ENCODE data around the gene CREBBP.

Gene CREBBP

GRCh38 chr16:3859889-3860288 is 20.6 kb downstream of the CREBBP start:
- Histone ChIP-seq H3K4me3 (ENCODE audit: severe bottlenecking) (no peak overlapping the region), H3K27me3 (ENCODE audit: insufficient read depth, poor library complexity, severe bottlenecking) (no peaks in the 10 kb centered on the region), H3K27ac (ENCODE audit: poor library complexity, severe bottlenecking) (no peak overlapping the region), H3K9me3 (ENCODE audit: severe bottlenecking) (no peaks in the 10 kb centered on the region), H3K4me1 (ENCODE audit: insufficient read depth, poor library complexity, severe bottlenecking) (peaks cover 15% of the 10 kb centered on the region), H3K36me3 (ENCODE audit: low read depth) (no peaks in the 10 kb centered on the region)
- no peak for ATAC-seq (ENCODE audit: low read depth)
- no peak for TF ChIP-seq CTCF (IDR thresholded peaks at IDR 0.05; ENCODE audit: poor library complexity, severe bottlenecking)
- DNase-seq (ENCODE audit: low spot score): no peak

GRCh38 chr16:3858801-3859200 is 21.7 kb downstream of the CREBBP start:
- TF ChIP-seq CTCF (IDR thresholded peaks at IDR 0.05; ENCODE audit: poor library complexity, severe bottlenecking): no peak
- peaks cover 15% of the 10 kb centered on the region for H3K4me1 ChIP-seq (ENCODE audit: insufficient read depth, poor library complexity, severe bottlenecking)
- H3K27me3 ChIP-seq (ENCODE audit: insufficient read depth, poor library complexity, severe bottlenecking): no peaks in the 10 kb centered on the region

GRCh38 chr16:3857189-3858043 is 23.1 kb downstream of the CREBBP start:
- no peaks in the 10 kb centered on the region for H3K27me3 ChIP-seq (ENCODE audit: insufficient read depth, poor library complexity, severe bottlenecking)
- no peaks in the 10 kb centered on the region for H3K36me3 ChIP-seq (ENCODE audit: low read depth)
- no peak overlapping the region for H3K4me3 ChIP-seq (ENCODE audit: severe bottlenecking)
- peak overlapping the region; percentile 12 for H3K27ac ChIP-seq (ENCODE audit: poor library complexity, severe bottlenecking)
- ATAC-seq (ENCODE audit: low read depth) (peak; percentile 80), DNase-seq (ENCODE audit: low spot score) (no peak)
- H3K9me3 ChIP-seq (ENCODE audit: severe bottlenecking): no peaks in the 10 kb centered on the region
- H3K4me1 ChIP-seq (ENCODE audit: insufficient read depth, poor library complexity, severe bottlenecking): peaks cover 15% of the 10 kb centered on the region
- TF ChIP-seq CTCF (IDR thresholded peaks at IDR 0.05; ENCODE audit: poor library complexity, severe bottlenecking): no peak

More at GRCh38 chr16:3858801-3859200, 21.7 kb downstream of the CREBBP start:
- no peaks in the 10 kb centered on the region for H3K9me3 ChIP-seq (ENCODE audit: severe bottlenecking)
- no peak for ATAC-seq (ENCODE audit: low read depth)
- no peak overlapping the region for H3K27ac ChIP-seq (ENCODE audit: poor library complexity, severe bottlenecking)
- no peaks in the 10 kb centered on the region for H3K36me3 ChIP-seq (ENCODE audit: low read depth)
- H3K4me3 ChIP-seq (ENCODE audit: severe bottlenecking): no peak overlapping the region
- no peak for DNase-seq (ENCODE audit: low spot score)

GRCh38 chr16:3856367-3857141 is 24.0 kb downstream of the CREBBP start:
- no peaks in the 10 kb centered on the region for H3K36me3 ChIP-seq (ENCODE audit: low read depth)
- H3K27me3 ChIP-seq (ENCODE audit: insufficient read depth, poor library complexity, severe bottlenecking): no peaks in the 10 kb centered on the region
- H3K27ac ChIP-seq (ENCODE audit: poor library complexity, severe bottlenecking): no peak overlapping the region
- ATAC-seq (ENCODE audit: low read depth) (no peak), DNase-seq (ENCODE audit: low spot score) (no peak)
- peaks cover 9% of the 10 kb centered on the region for H3K4me1 ChIP-seq (ENCODE audit: insufficient read depth, poor library complexity, severe bottlenecking)
- H3K4me3 ChIP-seq (ENCODE audit: severe bottlenecking): no peak overlapping the region
- TF ChIP-seq CTCF (IDR thresholded peaks at IDR 0.05; ENCODE audit: poor library complexity, severe bottlenecking): no peak
- no peaks in the 10 kb centered on the region for H3K9me3 ChIP-seq (ENCODE audit: severe bottlenecking)

All from RWPE2 (cell line).